Posterior cingulate gyrus (tissue), 11 donors: Measurements from ENCODE around the gene ASXL1.

Experiments
- DNase-seq, 10 donors: peaks; one replicate each; pipeline versions ENCODE4 v3.0.0 to v3.0.0-alpha.2; 2020 to 2021; ENCODE audit warnings: mixed read lengths in 3 of 10
- intact Hi-C: fragments of 100-400 bp; cut with DNase I; formaldehyde crosslinking; loops from one replicate; pipeline ENCODE4 v1.15.1; 2023

The ASXL1 gene

DNA sequence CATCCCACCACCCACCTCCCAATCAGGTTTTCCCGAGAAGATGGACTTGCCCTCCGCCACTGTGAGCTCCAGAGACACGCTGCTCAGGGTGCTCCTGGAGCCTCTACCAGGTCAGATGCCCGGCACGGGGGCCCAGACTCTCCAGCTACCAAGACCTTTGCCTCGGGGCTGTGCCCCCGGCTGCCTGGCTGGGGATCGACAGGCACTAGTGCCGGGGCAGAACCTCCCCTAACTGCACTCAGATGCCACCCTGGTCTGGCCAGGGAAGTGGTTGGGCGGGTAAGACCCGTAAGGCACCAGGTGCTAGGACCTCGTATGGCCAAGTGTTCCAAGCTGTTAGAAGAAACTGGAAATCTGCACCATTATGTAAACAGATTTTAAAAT is 100.7 kb downstream of the ASXL1 start:
- DNase-seq = peak in 3 of 10 donors; percentile 59 to 83 (median 77)
- intact Hi-C loops = no loop called here

GRCh38 chr20:32460231-32460630 is 102.1 kb downstream of the ASXL1 start:
- intact Hi-C loops = loop anchor here (10.0 kb wide), 1 partner anchor 185 kb away; the partner anchor contains the start of gene KIF3B
- no peak for DNase-seq

DNA sequence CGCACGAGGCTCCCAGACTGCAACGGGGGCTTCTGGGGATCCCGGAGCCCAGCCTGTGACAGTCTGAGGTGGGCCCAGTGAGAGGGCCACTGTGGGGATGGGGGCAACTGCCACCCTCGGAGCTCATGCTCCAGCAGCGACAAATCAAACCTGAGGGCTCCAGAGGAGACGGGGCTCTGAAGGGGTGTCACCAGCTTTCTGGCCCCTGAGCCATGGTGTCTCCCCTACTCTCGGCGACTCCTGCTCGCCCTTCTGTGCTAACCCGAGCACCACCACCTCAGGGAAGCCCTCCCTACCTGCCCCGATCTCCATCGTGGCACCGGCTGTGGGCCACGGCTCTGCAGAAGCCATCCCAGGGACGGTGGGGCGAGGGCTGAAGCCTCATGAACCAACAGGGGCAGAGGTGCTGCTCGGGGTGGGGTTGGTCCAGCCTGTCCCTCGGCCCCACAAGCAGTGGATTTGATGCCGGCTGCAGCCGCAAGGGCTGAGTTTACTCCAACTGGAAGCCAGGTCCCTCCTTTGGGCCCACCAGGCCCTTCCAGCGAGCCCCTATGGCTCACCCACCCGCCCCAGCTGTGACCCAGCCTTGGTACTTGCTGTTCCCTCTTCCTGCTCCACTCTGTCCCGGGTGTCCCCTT is 102.7 kb downstream of the ASXL1 start:
- intact Hi-C loops = loop anchor here (10.0 kb wide), 1 partner anchor 186 kb away; the partner anchor contains the start of gene KIF3B
- peak in 2 of 10 donors; percentile 72 to 77 for DNase-seq

DNA sequence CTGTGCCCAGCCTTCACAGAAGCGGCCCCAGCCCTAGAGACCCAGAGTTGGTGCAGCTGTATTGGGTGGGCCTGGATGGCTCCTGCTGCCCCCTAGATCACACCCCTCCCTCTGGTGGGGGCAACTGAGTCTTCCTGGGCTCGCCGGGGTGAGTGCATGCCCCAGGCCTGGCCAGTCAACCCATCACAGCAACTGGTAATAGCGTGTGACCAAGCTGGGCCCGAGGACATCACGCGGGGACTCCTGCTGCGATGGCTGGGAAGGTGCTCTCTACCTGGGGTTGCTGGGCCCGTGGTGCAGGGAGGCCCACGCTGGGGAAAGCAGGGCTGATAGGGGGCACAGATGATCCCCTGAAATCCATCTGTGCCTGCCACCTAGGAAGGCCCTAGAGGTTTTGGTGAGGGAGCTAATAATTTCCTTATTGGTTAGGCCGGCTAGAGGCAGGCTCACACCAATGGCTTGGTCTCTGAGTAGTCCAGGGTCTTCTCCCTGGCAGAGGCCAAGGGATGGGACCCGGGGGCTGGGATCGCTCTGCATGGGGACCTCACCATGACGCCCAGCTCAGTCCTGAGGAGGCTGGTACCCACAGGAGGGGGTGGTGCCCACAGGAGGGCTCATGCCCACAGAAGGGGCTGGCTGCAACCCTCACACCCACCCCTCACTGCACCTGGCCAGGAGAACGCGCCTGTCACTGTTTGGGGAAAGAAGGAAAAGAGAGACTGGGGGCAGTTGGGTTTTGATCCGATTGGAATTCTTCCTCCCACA is 103.9 kb downstream of the ASXL1 start:
- DNase-seq = peak in 1 of 10 donors; percentile 54
- intact Hi-C loops = loop anchor here (10.0 kb wide), 1 partner anchor 187 kb away; the partner anchor contains the start of gene KIF3B

GRCh38 chr20:32462900-32463641 is 104.9 kb downstream of the ASXL1 start:
- intact Hi-C loops = loop anchor here (10.0 kb wide), 1 partner anchor 188 kb away; the partner anchor contains the start of gene KIF3B
- DNase-seq = peak in 2 of 10 donors; percentile 74 to 88

- DNase-seq = peak; percentile 70 to 98 (median 82)
- intact Hi-C loops = loop anchor here (10.0 kb wide), 1 partner anchor 189 kb away; the partner anchor contains the start of gene KIF3B
Observed at GRCh38 chr20:32463642-32464400, 105.7 kb downstream of the ASXL1 start.

- intact Hi-C loops = loop anchor here (10.0 kb wide), 1 partner anchor 190 kb away; the partner anchor contains the start of gene KIF3B
Observed at GRCh38 chr20:32464401-32465091, 106.4 kb downstream of the ASXL1 start.

DNA sequence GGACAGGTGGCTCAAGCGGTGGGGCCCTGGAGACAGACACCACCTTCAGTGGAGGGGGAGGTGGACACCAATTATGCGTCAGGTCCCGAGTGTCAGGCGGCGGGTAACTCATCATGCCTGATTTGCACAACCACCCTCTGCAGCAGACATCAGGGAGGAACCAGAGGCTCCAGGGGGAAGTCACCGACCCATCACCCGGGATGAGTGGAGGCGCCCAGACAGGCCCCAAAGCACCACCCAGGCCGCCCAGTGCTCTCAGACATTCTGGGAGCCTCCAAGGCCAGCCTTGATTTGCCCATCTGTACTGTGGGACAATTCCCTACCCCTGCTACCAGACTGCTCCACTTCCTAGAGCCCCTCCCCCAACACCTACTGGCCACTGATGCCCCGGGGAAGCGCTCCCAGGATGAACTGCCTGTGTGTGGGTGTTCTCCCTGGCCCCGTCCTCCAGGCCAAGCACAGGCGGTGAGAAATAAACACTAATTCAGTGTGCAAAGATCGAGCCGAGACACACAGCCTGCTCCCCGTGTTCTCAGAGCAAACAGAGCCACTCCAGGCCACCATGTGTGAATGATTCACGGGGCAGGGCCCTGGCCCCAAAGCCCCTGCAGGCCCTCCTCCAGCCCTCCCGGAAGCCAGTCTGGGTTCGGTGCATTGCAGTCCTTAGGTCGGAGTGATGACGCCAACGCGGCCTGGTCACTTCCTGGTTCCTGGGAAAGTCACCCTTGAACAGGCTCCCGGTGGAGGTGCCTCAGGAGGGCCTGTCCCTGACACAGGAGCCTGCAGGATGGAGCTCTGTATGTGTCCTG is 107.2 kb downstream of the ASXL1 start:
- intact Hi-C loops = loop anchor here (10.0 kb wide), 1 partner anchor 190 kb away; the partner anchor contains the start of gene KIF3B
- peak in 5 of 10 donors; percentile 13 to 83 (median 59) for DNase-seq

More at GRCh38 chr20:32464401-32465091, 106.4 kb downstream of the ASXL1 start:
- DNase-seq = peak in 3 of 10 donors; percentile 29 to 77 (median 66)

DNA sequence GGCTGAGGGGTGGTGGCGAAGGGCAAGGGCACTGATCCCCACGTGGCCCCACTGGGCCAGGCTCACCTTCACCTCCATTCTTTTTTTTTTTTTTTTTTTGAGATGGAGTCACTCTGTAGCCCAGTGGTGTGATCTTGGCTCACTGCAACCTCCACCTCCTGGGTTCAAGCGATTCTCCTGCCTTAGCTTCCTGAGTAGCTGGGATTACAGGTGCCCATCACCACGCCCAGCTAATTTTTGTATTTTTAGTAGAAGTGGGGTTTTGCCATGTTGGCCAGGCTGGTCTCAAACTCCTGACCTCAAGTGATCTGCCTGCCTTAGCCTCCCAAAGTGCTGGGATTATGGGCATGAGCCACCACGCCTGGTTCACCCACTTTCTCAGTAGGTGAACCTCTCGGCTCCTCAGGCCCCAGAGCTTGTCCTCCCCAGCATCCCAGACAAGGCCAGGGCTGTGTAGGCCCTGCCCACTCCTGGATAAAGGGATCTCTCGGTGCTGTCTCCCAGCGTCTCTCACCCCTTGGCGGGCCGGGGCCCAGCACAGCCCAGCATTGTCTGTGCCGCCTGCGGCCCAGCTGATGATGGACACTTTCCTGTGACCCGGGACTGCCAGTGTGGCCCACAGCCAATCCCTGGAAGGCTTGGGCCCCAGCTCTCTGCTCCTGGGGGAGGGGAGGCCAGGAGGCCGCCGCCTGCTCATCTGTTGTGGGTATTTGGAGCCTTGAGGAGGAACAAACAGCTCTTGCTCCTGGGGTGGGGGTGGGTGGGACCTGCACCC is 108.0 kb downstream of the ASXL1 start:
- intact Hi-C loops = loop anchor here (10.0 kb wide), 1 partner anchor 191 kb away; the partner anchor contains the start of gene KIF3B
- peak; percentile 68 to 98 (median 80) for DNase-seq

- intact Hi-C loops = loop anchor here (10.0 kb wide), 1 partner anchor 192 kb away; the partner anchor contains the start of gene KIF3B
- peak in 5 of 10 donors; percentile 17 to 90 (median 69) for DNase-seq
Observed at GRCh38 chr20:32466739-32467505, 108.8 kb downstream of the ASXL1 start.

DNA sequence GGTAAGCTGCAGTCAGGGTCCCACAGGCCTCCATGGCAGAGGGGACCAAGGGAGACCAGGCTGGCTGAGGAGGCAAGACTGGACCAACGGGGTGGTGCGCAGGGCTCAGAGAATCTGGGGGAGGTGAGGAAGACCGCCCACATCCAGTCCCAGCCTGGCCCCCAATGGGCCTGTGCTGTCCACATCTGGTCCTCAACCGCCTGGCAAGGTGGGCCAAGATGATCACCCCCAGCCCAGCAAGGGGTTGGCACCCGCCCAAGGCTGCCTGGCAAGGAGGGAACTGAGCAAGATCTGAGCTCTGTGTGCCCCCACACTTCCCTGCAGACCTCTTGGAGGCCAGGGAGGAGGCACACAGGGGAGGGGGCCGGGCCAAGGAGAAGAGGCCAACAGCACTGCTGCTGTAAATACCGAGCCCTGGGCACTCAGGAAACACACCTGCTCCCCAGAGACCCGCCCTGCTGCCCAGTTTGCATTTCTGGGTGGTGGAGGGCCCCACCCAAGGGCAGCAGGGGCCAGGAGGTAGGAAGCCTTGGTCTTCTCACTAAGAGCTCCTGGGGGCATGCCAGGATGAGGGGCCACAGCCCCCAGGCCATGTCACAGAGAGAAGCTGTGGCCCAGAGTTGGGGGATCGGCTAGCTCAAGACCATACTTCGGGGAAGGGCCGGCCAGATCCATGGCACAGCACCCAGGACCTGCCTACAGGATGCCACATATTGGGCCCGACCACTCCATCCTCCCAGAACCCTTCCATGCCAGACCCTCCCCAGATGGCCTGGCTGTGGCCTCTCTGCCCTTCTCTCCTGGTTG is 109.6 kb downstream of the ASXL1 start:
- peak in 3 of 10 donors; percentile 25 to 89 (median 71) for DNase-seq
- intact Hi-C loops = loop anchor here (10.0 kb wide), 1 partner anchor 193 kb away; the partner anchor contains the start of gene KIF3B

DNA sequence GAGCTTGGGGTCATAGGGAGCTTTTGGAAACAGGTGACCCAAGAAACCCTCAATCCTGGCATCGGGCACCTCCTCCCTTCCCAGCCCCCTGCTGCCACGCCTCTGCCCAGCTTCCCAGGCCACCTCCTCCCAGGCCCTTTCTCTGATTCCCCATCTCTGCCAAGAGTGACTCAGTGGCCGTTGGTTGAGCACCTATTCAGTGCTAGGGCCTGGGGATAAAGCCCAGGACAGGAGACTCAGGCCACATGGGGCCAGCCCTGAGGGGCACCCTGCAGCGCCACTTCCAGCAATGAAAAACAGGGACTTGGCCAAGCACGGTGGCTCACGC is 110.1 kb downstream of the ASXL1 start:
- DNase-seq = peak in 1 of 10 donors; percentile 31
- intact Hi-C loops = loop anchor here (10.0 kb wide), 1 partner anchor 193 kb away; the partner anchor contains the start of gene KIF3B

- DNase-seq = peak in 1 of 10 donors; percentile 10
- intact Hi-C loops = loop anchor here (10.0 kb wide), 1 partner anchor 194 kb away; the partner anchor contains the start of gene KIF3B
Observed at GRCh38 chr20:32468860-32469259, 110.7 kb downstream of the ASXL1 start.

DNA sequence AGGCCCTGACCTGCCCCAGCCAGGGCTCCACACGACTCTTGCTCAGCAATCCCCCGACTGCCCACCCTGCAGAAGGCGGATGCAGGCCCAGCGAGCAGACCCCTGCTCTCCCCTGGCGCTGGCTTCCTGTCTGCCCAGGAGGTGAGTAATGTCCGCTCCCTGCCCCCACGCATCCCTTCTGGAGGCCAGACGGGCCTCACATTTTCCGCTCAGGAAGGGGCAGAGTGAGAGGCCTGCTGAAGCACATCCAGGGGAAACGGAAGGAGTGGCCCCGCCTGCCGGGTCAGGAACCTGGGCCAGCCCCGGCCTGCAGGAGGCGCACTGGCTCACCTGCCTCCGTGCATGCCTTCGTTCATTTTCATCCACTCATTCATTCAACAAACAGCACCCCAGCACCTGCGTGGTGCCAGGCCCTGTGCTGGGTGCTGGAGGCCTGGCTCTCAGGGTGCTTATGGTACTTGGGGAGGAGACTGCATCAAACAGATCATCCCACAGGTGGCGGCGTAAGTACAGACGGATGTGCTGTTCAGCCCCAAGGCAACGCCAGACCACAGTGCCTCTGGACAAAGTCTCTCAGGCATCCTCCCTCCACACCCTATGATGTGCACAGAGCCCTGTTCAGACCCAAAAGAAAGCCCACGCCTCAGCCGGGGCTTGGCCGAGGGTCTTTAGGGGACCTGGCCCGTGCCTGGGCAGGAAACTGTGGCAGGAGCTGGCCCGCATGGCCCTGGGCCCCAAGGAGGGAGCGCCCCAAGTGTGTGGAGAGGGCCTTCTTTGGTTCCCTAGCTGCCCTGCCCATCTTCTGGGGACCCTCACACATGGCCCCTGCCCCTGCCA is 112.1 kb downstream of the ASXL1 start:
- intact Hi-C loops = no loop called here
- DNase-seq = peak in 1 of 10 donors; percentile 45

DNA sequence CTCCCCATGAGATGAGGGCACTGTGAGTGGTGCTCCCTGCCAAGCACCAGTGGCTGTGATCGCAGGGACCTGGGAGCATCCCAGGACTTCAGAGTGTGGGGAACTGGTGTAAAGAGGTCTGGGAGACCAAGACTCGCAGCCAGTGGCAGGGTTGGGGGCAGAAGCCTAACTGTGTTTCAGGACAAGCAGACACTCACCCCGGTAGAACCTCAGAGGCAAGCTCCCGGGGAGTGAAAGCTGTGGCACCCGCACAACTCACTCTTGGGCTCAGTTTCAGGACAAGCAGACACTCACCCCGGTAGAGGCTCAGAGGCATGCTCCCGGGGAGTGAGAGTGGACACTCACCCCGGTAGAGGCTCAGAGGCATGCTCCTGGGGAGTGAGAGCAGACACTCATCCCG is 112.8 kb downstream of the ASXL1 start:
- intact Hi-C loops = no loop called here
- DNase-seq = no peak
